Endodermal cell (in vitro differentiated cells): ENCODE results near the gene CLIP1. TPM values are rescaled to one million over a fixed set of nuclear protein-coding genes. Genes with fewer than 3 reads are reported as not detected.
"Not testable (repeated sequence)": the region's sequence is repeated elsewhere in the genome, so short reads cannot be mapped to it uniquely, and the experiment has no call there.

Source experiments
- DNase-seq: peaks from one replicate; pipeline ENCODE4 v3.0.0-alpha.2; 2017
- H3K27ac ChIP-seq: 2 replicates; pipeline ENCODE4 v1.5.1; 2013; ENCODE audit warnings: mild to moderate bottlenecking, low read depth, low read length, moderate library complexity
- H3K27me3 ChIP-seq: 2 replicates; pipeline ENCODE4 v1.6.1; 2013; ENCODE audit warnings: mild to moderate bottlenecking, low read length, moderate library complexity; ENCODE audit not compliant: insufficient read depth, control insufficient read depth, poor library complexity, severe bottlenecking
- H3K36me3 ChIP-seq: 2 replicates; pipeline ENCODE4 v1.7.0; 2013; ENCODE audit warnings: mild to moderate bottlenecking, low read length, moderate library complexity; ENCODE audit not compliant: control insufficient read depth, insufficient read depth
- H3K4me1 ChIP-seq: one replicate; pipeline ENCODE4 v1.7.0; 2013; ENCODE audit warnings: low read length; ENCODE audit not compliant: control insufficient read depth, insufficient read depth
- H3K4me3 ChIP-seq: 2 replicates; pipeline ENCODE4 v1.5.1; 2013; ENCODE audit warnings: mild to moderate bottlenecking, low read length, moderate library complexity
- H3K9ac ChIP-seq: 2 replicates; pipeline ENCODE4 v1.6.1; 2013; ENCODE audit warnings: mild to moderate bottlenecking, low read length, moderate library complexity; ENCODE audit not compliant: poor library complexity, severe bottlenecking; ENCODE audit errors: extremely low read depth
- H3K9me3 ChIP-seq: 2 replicates; pipeline ENCODE4 v1.6.1; 2013; ENCODE audit warnings: mild to moderate bottlenecking, low read length, moderate library complexity; ENCODE audit not compliant: control insufficient read depth
- H3K27ac Mint-ChIP-seq: 2 replicates; pipeline ENCODE4 v1.8.0; 2020; ENCODE audit warnings: mixed read lengths
- H3K27me3 Mint-ChIP-seq: 2 replicates; pipeline ENCODE4 v1.8.0; 2021; ENCODE audit warnings: mild to moderate bottlenecking, mixed read lengths; ENCODE audit not compliant: insufficient read depth
- H3K36me3 Mint-ChIP-seq: 2 replicates; pipeline ENCODE4 v1.8.0; 2020; ENCODE audit warnings: low read depth, mixed read lengths
- H3K4me1 Mint-ChIP-seq: 2 replicates; pipeline ENCODE4 v1.8.0; 2020; ENCODE audit warnings: mixed read lengths
- H3K4me3 Mint-ChIP-seq: 2 replicates; pipeline ENCODE4 v1.8.0; 2020; ENCODE audit warnings: mild to moderate bottlenecking, moderate library complexity, mixed read lengths
- H3K9me3 Mint-ChIP-seq: 2 replicates; pipeline ENCODE4 v1.8.0; 2020; ENCODE audit warnings: mild to moderate bottlenecking, mixed read lengths
- CTCF ChIP-seq: fragments of 200-600 bp; sonication (generic); conservative IDR thresholded peaks from 2 replicates; pipeline ENCODE4 v1.5.0; 2021; ENCODE audit warnings: antibody characterized with exemption, mild to moderate bottlenecking
- WGBS, 2 experiments: methylation state at CpG; one replicate each; pipeline versions ENCODE4 v1.1.5 to v1.1.7; 2013; ENCODE audit warnings: missing lambda C conversion rate in 2 of 2, mixed read lengths in 1 of 2; ENCODE audit not compliant: insufficient coverage in 1 of 2, insufficient read length in 1 of 2; 5-methylcytosine and 5-hydroxymethylcytosine counted together
- total RNA-seq, 2 donors: library from RNA; stranded (reverse); fragmentation: NEBNext Ultra II Directional in 1 of 2; extraction: Animal tissue kit (Norgen Biotek cat#: 25700) in 1 of 2; gene quantifications; 2 replicates in 1 of 2; 3 replicates in 1 of 2; pipeline ENCODE4 v1.2.1, GENCODE V29; 2021

The CLIP1 gene
- total RNA-seq, 2 donors from 2014 or later = 56.5 to 65.1 TPM

- Histone ChIP-seq H3K27me3 (no peaks in the 10 kb centered on the region), H3K27ac (no peak overlapping the region), H3K36me3 (peaks cover 9% of the 10 kb centered on the region), H3K9me3 (no peaks in the 10 kb centered on the region), H3K4me3 (peak overlapping the region; percentile 96), H3K9ac (peak overlapping the region; percentile 97), H3K4me1 (peaks cover 3% of the 10 kb centered on the region)
- TF ChIP-seq CTCF = no peak
- DNase-seq = no peak
- no peaks in the 10 kb centered on the region for H3K36me3 Mint-ChIP-seq
- H3K27me3 Mint-ChIP-seq = no peaks in the 10 kb centered on the region
- H3K9me3 Mint-ChIP-seq = no peaks in the 10 kb centered on the region
- H3K27ac Mint-ChIP-seq = peak overlapping the region; percentile 94
- H3K4me1 Mint-ChIP-seq = peaks cover 20% of the 10 kb centered on the region
- peak overlapping the region; percentile 84 for H3K4me3 Mint-ChIP-seq
- WGBS, 2 experiments = 88 to 93% methylated on average over 14 to 17 of the region's 17 CpGs
Measured at GRCh38 chr12:122420471-122421162, 1.9 kb downstream of the CLIP1 start.

- DNase-seq, H3K27me3 Mint-ChIP-seq, H3K36me3 ChIP-seq, H3K27ac Mint-ChIP-seq, H3K4me3 ChIP-seq, H3K4me3 Mint-ChIP-seq, H3K4me1 ChIP-seq, H3K36me3 Mint-ChIP-seq, H3K9me3 Mint-ChIP-seq, H3K9ac ChIP-seq, H3K27me3 ChIP-seq, H3K9me3 ChIP-seq, H3K27ac ChIP-seq: not testable (repeated sequence)
- WGBS, 2 experiments = 97 to 100% methylated on average over 2 to 3 of the region's 3 CpGs
- peaks cover 20% of the 10 kb centered on the region for H3K4me1 Mint-ChIP-seq
Measured at GRCh38 chr12:122419094-122419493, 3.4 kb downstream of the CLIP1 start.

GRCh38 chr12:122415665-122416064 lies 6.8 kb downstream of the CLIP1 start:
- not testable (repeated sequence) for DNase-seq, H3K9ac ChIP-seq, H3K27me3 ChIP-seq, H3K4me1 ChIP-seq, H3K27ac ChIP-seq, H3K27ac Mint-ChIP-seq, H3K36me3 Mint-ChIP-seq, H3K4me3 ChIP-seq, H3K9me3 Mint-ChIP-seq, H3K27me3 Mint-ChIP-seq, H3K4me3 Mint-ChIP-seq
- H3K36me3 ChIP-seq = peaks cover 20% of the 10 kb centered on the region
- H3K9me3 ChIP-seq = peaks cover 12% of the 10 kb centered on the region
- peaks cover 13% of the 10 kb centered on the region for H3K4me1 Mint-ChIP-seq
- WGBS, 2 experiments = 93 to 96% methylated on average over 5 to 7 of the region's 7 CpGs

GRCh38 chr12:122413516-122414404 lies 8.7 kb downstream of the CLIP1 start:
- Histone ChIP-seq H3K9me3 (peaks cover 13% of the 10 kb centered on the region), H3K9ac (no peak overlapping the region), H3K4me3 (no peak overlapping the region), H3K27me3 (no peaks in the 10 kb centered on the region), H3K27ac (no peak overlapping the region), H3K4me1 (peaks cover 4% of the 10 kb centered on the region), H3K36me3 (peaks cover 20% of the 10 kb centered on the region)
- Mint-ChIP-seq H3K27me3 (no peaks in the 10 kb centered on the region), H3K27ac (no peak overlapping the region), H3K36me3 (peaks cover 6% of the 10 kb centered on the region), H3K4me3 (no peak overlapping the region), H3K4me1 (peaks cover 7% of the 10 kb centered on the region), H3K9me3 (peaks cover 8% of the 10 kb centered on the region)
- WGBS, 2 experiments = 92 to 95% methylated on average over 5 of the region's 5 CpGs
- TF ChIP-seq CTCF = no peak
- DNase-seq = no peak
